Upper lobe of left lung (tissue), 6 donors: Measurements from ENCODE around the gene LAMC1. TPM values are rescaled to one million over a fixed set of nuclear protein-coding genes. Genes with fewer than 3 reads are reported as not detected.

Experiments
- ATAC-seq, 2 donors: fragments of 200-7000 bp; cut with Tn5 transposase; one replicate each; pipeline ENCODE4 v1.9.1; 2022; ENCODE audit warnings: mild to moderate bottlenecking in 2 of 2, moderate library complexity in 2 of 2; ENCODE audit not compliant: low FRiP score in 2 of 2
- DNase-seq, 2 donors: peaks; one replicate each; pipeline ENCODE4 v3.0.0-alpha.2; 2019 to 2020
- H3K27ac ChIP-seq, 4 donors: fragments of 200-600 bp; sonication (generic); one replicate each; pipeline ENCODE4 v1.5.1; 2016 to 2019
- H3K27me3 ChIP-seq, 4 donors: fragments of 200-600 bp; sonication (generic); one replicate each; pipeline ENCODE4 v1.5.1; 2017 to 2019
- H3K36me3 ChIP-seq, 4 donors: fragments of 200-600 bp; sonication (generic); one replicate each; pipeline ENCODE4 v1.5.1; 2016 to 2019
- H3K4me1 ChIP-seq, 4 donors: fragments of 200-600 bp; sonication (generic); one replicate each; pipeline ENCODE4 v1.5.1; 2018 to 2019
- H3K4me3 ChIP-seq, 4 donors: fragments of 200-600 bp; sonication (generic); one replicate each; pipeline ENCODE4 v1.5.1; 2017 to 2019; ENCODE audit warnings: mild to moderate bottlenecking in 2 of 4, moderate library complexity in 1 of 4
- H3K9me3 ChIP-seq, 4 donors: fragments of 200-600 bp; sonication (generic); one replicate each; pipeline ENCODE4 v1.5.1; 2018 to 2019
- EP300 ChIP-seq, 4 donors: sonication (generic); formaldehyde crosslinking; IDR thresholded peaks; one replicate each; pipeline ENCODE4 v1.5.1; 2017; ENCODE audit warnings: antibody characterized with exemption in 4 of 4, control low read depth in 2 of 4
- POLR2A ChIP-seq, 4 donors: fragments of 450-650 bp; IDR thresholded peaks; one replicate each; pipeline ENCODE4 v1.5.1; 2016 to 2017; ENCODE audit warnings: antibody characterized with exemption in 4 of 4, mild to moderate bottlenecking in 2 of 4
- POLR2AphosphoS5 ChIP-seq, 2 donors: sonication (generic); formaldehyde crosslinking; IDR thresholded peaks; one replicate each; pipeline ENCODE4 v1.5.1; 2017; ENCODE audit warnings: antibody characterized with exemption in 2 of 2
- WGBS, 2 donors: methylation state at CpG; one replicate each; pipeline ENCODE4 v1.1.5; 2017 to 2018; 5-methylcytosine and 5-hydroxymethylcytosine counted together
- total RNA-seq, 6 donors: library from RNA; depleted of rRNA in 4 of 6; stranded (reverse); fragments of >200 nt in 4 of 6; gene quantifications; one replicate each; pipeline versions ENCODE4 v1.1.0 to v1.2.1, GENCODE V29; 2016 to 2021
- TF ChIP-seq, protein P1 (sequence below), 6 experiments: fragments of 450-650 bp in 4 of 6; fragments of 200-600 bp in 2 of 6; sonication (generic) in 2 of 6; IDR thresholded peaks; one replicate each; pipeline ENCODE4 v1.5.1; 2016 to 2019; ENCODE audit warnings: antibody characterized with exemption in 6 of 6
- donor health status: DM: no; HTN: no; CAD: no; lungs with moderate emphysema.
- donor health status: DM: no; HTN: yes; CAD: no; lungs with severe emphysema.

LAMC1 gene
- total RNA-seq, 6 donors from 2014 or later = 92.0 to 232 (median 134) TPM

DNA sequence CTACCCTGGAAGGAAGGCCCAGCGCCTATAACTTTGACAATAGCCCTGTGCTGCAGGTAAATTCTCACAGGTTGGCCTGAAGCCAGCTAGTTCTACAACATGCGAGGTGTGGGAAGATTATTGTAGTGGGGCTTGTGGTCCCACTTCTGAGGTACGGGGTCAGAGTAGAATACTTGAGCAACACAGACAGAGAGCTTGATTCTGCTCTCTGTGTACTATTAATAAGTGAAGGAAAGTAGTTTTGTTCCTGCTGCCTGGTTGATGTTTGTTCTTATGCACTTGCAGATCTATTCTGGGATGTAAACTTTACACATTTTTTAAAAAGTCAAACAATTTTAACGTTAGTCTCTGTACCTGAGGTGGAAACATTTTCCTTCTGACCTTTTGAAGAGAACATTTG is 80.4 kb downstream of the LAMC1 start:
- Histone ChIP-seq H3K27ac (peak overlapping the region in 3 of 4 donors; percentile 8 to 30 (median 25)), H3K27me3 (no peaks in the 10 kb centered on the region), H3K4me3 (no peak overlapping the region), H3K36me3 (peaks cover 0 to 11% (median 0%) of the 10 kb centered on the region in 4 donors), H3K9me3 (no peaks in the 10 kb centered on the region), H3K4me1 (peaks cover 3 to 26% (median 8%) of the 10 kb centered on the region in 4 donors)
- TF ChIP-seq POLR2AphosphoS5 (IDR thresholded peaks at IDR 0.05) = no peak
- no peak for DNase-seq
- no peak for ATAC-seq
- WGBS, 2 donors = 70 to 76% methylated on average over 4 of the region's 4 CpGs

- Histone ChIP-seq H3K27me3 (no peaks in the 10 kb centered on the region), H3K27ac (no peak overlapping the region), H3K4me1 (peaks cover 3 to 26% (median 8%) of the 10 kb centered on the region in 4 donors), H3K9me3 (no peaks in the 10 kb centered on the region), H3K4me3 (no peak overlapping the region), H3K36me3 (peaks cover 0 to 14% (median 0%) of the 10 kb centered on the region in 4 donors)
- whole genome bisulfite sequencing, 2 donors = 59 to 62% methylated on average over 3 of the region's 3 CpGs
- DNase-seq = no peak
- ATAC-seq = no peak
- TF ChIP-seq, protein P1, sequence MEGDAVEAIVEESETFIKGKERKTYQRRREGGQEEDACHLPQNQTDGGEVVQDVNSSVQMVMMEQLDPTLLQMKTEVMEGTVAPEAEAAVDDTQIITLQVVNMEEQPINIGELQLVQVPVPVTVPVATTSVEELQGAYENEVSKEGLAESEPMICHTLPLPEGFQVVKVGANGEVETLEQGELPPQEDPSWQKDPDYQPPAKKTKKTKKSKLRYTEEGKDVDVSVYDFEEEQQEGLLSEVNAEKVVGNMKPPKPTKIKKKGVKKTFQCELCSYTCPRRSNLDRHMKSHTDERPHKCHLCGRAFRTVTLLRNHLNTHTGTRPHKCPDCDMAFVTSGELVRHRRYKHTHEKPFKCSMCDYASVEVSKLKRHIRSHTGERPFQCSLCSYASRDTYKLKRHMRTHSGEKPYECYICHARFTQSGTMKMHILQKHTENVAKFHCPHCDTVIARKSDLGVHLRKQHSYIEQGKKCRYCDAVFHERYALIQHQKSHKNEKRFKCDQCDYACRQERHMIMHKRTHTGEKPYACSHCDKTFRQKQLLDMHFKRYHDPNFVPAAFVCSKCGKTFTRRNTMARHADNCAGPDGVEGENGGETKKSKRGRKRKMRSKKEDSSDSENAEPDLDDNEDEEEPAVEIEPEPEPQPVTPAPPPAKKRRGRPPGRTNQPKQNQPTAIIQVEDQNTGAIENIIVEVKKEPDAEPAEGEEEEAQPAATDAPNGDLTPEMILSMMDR (IDR thresholded peaks at IDR 0.05) = no peak
- TF ChIP-seq EP300 (IDR thresholded peaks at IDR 0.05) (no peak), POLR2AphosphoS5 (IDR thresholded peaks at IDR 0.05) (no peak), POLR2A (IDR thresholded peaks at IDR 0.05) (no peak)
These were observed 82.2 kb downstream of the LAMC1 start for GRCh38 chr1:183105449-183105848.

DNA sequence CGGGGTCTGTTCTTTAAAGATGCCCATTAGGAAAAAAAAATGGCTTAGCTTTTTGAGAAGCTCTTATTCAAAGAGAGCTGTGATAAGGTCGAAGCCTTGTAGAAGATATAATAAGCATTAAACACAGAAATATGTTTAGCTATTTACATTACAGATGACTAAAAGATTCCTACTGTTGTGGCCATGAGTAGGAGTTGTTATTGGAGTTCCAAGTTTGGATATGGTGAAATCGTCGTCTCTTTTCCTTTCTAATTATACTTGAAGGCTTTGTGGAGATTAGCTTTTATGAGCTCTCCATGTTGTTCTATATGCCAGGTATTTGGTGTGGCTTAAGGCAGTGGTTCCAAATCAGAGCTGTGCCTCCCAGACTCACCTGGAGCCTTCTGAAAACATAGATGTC is 82.9 kb downstream of the LAMC1 start:
- H3K9me3 ChIP-seq = no peaks in the 10 kb centered on the region
- TF ChIP-seq POLR2AphosphoS5 (IDR thresholded peaks at IDR 0.05) = no peak
- TF ChIP-seq, protein P1 (IDR thresholded peaks at IDR 0.05) = no peak
- TF ChIP-seq POLR2A (IDR thresholded peaks at IDR 0.05) = no peak
- TF ChIP-seq EP300 (IDR thresholded peaks at IDR 0.05) = no peak
- H3K4me1 ChIP-seq = peaks cover 3 to 26% (median 8%) of the 10 kb centered on the region in 4 donors
- H3K4me3 ChIP-seq = no peak overlapping the region
- 56 to 63% methylated on average over 4 of the region's 4 CpGs for WGBS, 2 donors
- no peaks in the 10 kb centered on the region for H3K27me3 ChIP-seq
- H3K27ac ChIP-seq = no peak overlapping the region
- DNase-seq = no peak
- ATAC-seq = no peak
- peaks cover 0 to 16% (median 0%) of the 10 kb centered on the region in 4 donors for H3K36me3 ChIP-seq

DNA sequence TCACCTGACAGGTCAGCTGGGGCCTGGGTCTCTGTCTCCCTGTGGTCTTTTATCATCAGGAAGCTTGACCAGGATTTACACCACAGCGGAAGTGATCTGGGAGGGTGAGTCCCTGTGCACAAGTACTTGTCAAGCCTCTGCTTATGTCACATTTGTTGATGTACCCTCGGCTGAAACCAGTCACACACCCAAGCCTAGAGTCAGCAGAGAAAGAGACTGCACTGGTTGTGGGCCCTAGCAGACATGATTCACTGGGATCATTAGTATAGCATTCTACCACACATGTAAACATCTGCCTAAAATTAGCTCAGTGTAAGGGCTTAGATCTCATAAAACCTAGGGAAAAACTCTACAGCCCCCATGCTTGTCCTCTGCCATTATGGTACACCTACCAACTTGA is 83.5 kb downstream of the LAMC1 start:
- Histone ChIP-seq H3K36me3 (peaks cover 0 to 16% (median 0%) of the 10 kb centered on the region in 4 donors), H3K27ac (no peak overlapping the region), H3K27me3 (no peaks in the 10 kb centered on the region), H3K9me3 (no peaks in the 10 kb centered on the region), H3K4me3 (no peak overlapping the region), H3K4me1 (peaks cover 3 to 26% (median 8%) of the 10 kb centered on the region in 4 donors)
- TF ChIP-seq POLR2A (IDR thresholded peaks at IDR 0.05) (no peak), EP300 (IDR thresholded peaks at IDR 0.05) (no peak), POLR2AphosphoS5 (IDR thresholded peaks at IDR 0.05) (no peak)
- TF ChIP-seq, protein P1 (IDR thresholded peaks at IDR 0.05) = no peak
- 91 to 100% methylated on average over 1 to 2 of the region's 2 CpGs for WGBS, 2 donors
- ATAC-seq (no peak), DNase-seq (no peak)

GRCh38 chr1:183110326-183110880 is 87.2 kb downstream of the LAMC1 start:
- 69 to 82% methylated on average over 8 of the region's 8 CpGs for WGBS, 2 donors
- no peaks in the 10 kb centered on the region for H3K27me3 ChIP-seq
- no peak for TF ChIP-seq POLR2A (IDR thresholded peaks at IDR 0.05)
- TF ChIP-seq, protein P1 (IDR thresholded peaks at IDR 0.05) = no peak
- TF ChIP-seq POLR2AphosphoS5 (IDR thresholded peaks at IDR 0.05) = no peak
- no peak for TF ChIP-seq EP300 (IDR thresholded peaks at IDR 0.05)
- H3K4me1 ChIP-seq = peaks cover 0 to 9% (median 2%) of the 10 kb centered on the region in 4 donors
- H3K4me3 ChIP-seq = no peak overlapping the region
- H3K9me3 ChIP-seq = no peaks in the 10 kb centered on the region
- no peak for ATAC-seq
- peaks cover 0 to 17% (median 4%) of the 10 kb centered on the region in 4 donors for H3K36me3 ChIP-seq
- H3K27ac ChIP-seq = no peak overlapping the region
- peak in 1 of 2 donors; percentile 69 for DNase-seq
